K562 (cell line): ENCODE measurements around the gene PDE4D. TPM values are rescaled to one million over a fixed set of nuclear protein-coding genes. Genes with fewer than 3 reads are reported as not detected.

Source experiments
- ATAC-seq: fragments of 200-7000 bp; cut with Tn5 transposase; 3 replicates; pipeline ENCODE4 v1.9.1; 2020; ENCODE audit warnings: moderate library complexity
- BruUV-seq: library from RNA; stranded (reverse); fragments of 400-500 nt; replicated peaks from 2 replicates; lab custom pipeline; 2021; lab: Mats Ljungman, UMichigan
- CTCF ChIA-PET: fragments of 300-600 bp; formaldehyde crosslinking; extraction: SDS; loops from one replicate; lab custom pipeline; 2021; ENCODE audit warnings: low intra/inter-chr PET ratio; lab: Yijun Ruan, JAX
- POLR2A ChIA-PET: fragments of 300-600, 350-650 bp; sonication (Branson Sonifier 250); formaldehyde crosslinking; extraction: SDS; loops from one replicate; lab custom pipeline; 2021; ENCODE audit warnings: antibody characterized with exemption, inconsistent platforms; lab: Yijun Ruan, JAX
- DNase-seq, 4 experiments: peaks; one replicate each; pipeline versions ENCODE4 v3.0.0 to v3.0.0-alpha.2; 2011 to 2018; ENCODE audit warnings: low spot score in 3 of 4, mixed read lengths in 3 of 4; ENCODE audit errors: extremely low read depth in 1 of 4
- FAIRE-seq: peaks from 2 replicates; lab custom pipeline; 2011; peaks lifted over from hg19 to GRCh38; lab: Jason Lieb, UNC
- H2AFZ ChIP-seq: 2 replicates; pipeline ENCODE4 v1.6.0; 2011; ENCODE audit warnings: low read depth, low read length, control low read depth, inconsistent platforms
- H3K27ac ChIP-seq: fragments of 200-600 bp; 3 replicates; pipeline ENCODE4 v1.8.0; 2011; ENCODE audit warnings: low read depth, mild to moderate bottlenecking, control low read depth, inconsistent platforms, low read length, moderate library complexity, mixed read lengths; ENCODE audit errors: extremely low read depth
- H3K27me3 ChIP-seq, 2 experiments: fragments of 300-600 bp in 1 of 2; 2 replicates in 1 of 2; 3 replicates in 1 of 2; pipeline versions ENCODE4 v1.6.0 to v1.8.0; 2011; ENCODE audit warnings: inconsistent platforms in 2 of 2, low read length in 2 of 2, mild to moderate bottlenecking in 1 of 2, mixed read lengths in 1 of 2, moderate library complexity in 1 of 2; ENCODE audit not compliant: control insufficient read depth in 2 of 2, insufficient read depth in 2 of 2
- H3K36me3 ChIP-seq: fragments of 300-600 bp; 3 replicates; pipeline ENCODE4 v1.8.0; 2011; ENCODE audit warnings: mild to moderate bottlenecking, low read length, inconsistent platforms; ENCODE audit not compliant: control insufficient read depth, insufficient read depth
- H3K4me1 ChIP-seq, 2 experiments: fragments of 200-600 bp in 1 of 2; replicated peaks in 1 of 2; 2 replicates in 1 of 2; 3 replicates in 1 of 2; pipeline versions ENCODE4 v1.5.1 to v1.8.0; 2011; ENCODE audit warnings: inconsistent platforms in 2 of 2, low read length in 2 of 2, mild to moderate bottlenecking in 1 of 2, mixed read lengths in 1 of 2, moderate library complexity in 1 of 2; ENCODE audit not compliant: control insufficient read depth in 2 of 2, insufficient read depth in 2 of 2
- H3K4me2 ChIP-seq: 2 replicates; pipeline ENCODE4 v1.6.1; 2011; ENCODE audit warnings: low read length, control low read depth, inconsistent platforms, mixed read lengths; ENCODE audit not compliant: insufficient read depth
- H3K4me3 ChIP-seq: fragments of 200-600 bp; sonication (generic), shearing (Covaris generic); 2 replicates; pipeline ENCODE4 v1.5.1; 2016; ENCODE audit warnings: control low read depth, inconsistent platforms
- H3K79me2 ChIP-seq: fragments of 200-600 bp; 3 replicates; pipeline ENCODE4 v1.8.0; 2011; ENCODE audit warnings: low read length, inconsistent platforms; ENCODE audit not compliant: control insufficient read depth, insufficient read depth
- H3K9ac ChIP-seq, 2 experiments: 2 replicates each; pipeline versions ENCODE4 v1.6.0 to v1.6.1; 2011; ENCODE audit warnings: low read depth in 2 of 2, low read length in 2 of 2, control low read depth in 1 of 2, inconsistent platforms in 1 of 2, mild to moderate bottlenecking in 1 of 2, mixed read lengths in 1 of 2; ENCODE audit not compliant: insufficient read depth in 1 of 2
- H3K9me1 ChIP-seq: one replicate; pipeline ENCODE4 v1.6.0; 2011; ENCODE audit warnings: inconsistent platforms, mild to moderate bottlenecking, low read length, moderate library complexity; ENCODE audit not compliant: control insufficient read depth, insufficient read depth
- H3K9me3 ChIP-seq: replicated peaks from 2 replicates; pipeline ENCODE4 v1.5.1; 2011; ENCODE audit warnings: low read depth, low read length, inconsistent platforms; ENCODE audit not compliant: control insufficient read depth, insufficient read depth
- H4K20me1 ChIP-seq: replicated peaks from 2 replicates; pipeline ENCODE4 v1.6.1; 2011; ENCODE audit warnings: low read length, inconsistent platforms, mixed read lengths; ENCODE audit not compliant: control insufficient read depth, insufficient read depth
- BDP1 ChIP-seq: IDR thresholded peaks from 3 replicates; pipeline ENCODE4 v1.6.1; 2011; ENCODE audit not compliant: insufficient read length, insufficient read depth
- BRD4 ChIP-seq: fragments of 200-600 bp; sonication (generic); IDR thresholded peaks from 2 replicates; pipeline ENCODE4 v1.6.1; 2017; ENCODE audit warnings: inconsistent platforms
- GTF2A2 ChIP-seq: IDR thresholded peaks from 2 replicates; pipeline ENCODE4 v1.6.1; 2016; ENCODE audit warnings: mild to moderate bottlenecking, missing genetic modification characterization, missing compliant biosample characterization
- L3MBTL2 ChIP-seq: fragments of 450-650 bp; IDR thresholded peaks from 2 replicates; pipeline ENCODE4 v1.6.1; 2016; ENCODE audit warnings: mild to moderate bottlenecking, moderate library complexity
- MYC ChIP-seq, 2 experiments: fragments of 250-450 bp in 1 of 2; sonication (Bioruptor Pico) in 1 of 2; IDR thresholded peaks; 2 replicates each; pipeline versions ENCODE4 v1.5.1 to v1.6.1; 2012 to 2021; ENCODE audit warnings: low read depth in 2 of 2, borderline replicate concordance in 1 of 2, improper control_type of control experiment in 1 of 2, low read length in 1 of 2, mild to moderate bottlenecking in 1 of 2, moderate library complexity in 1 of 2
- SMAD4 ChIP-seq: fragments of 250-450 bp; sonication (Bioruptor Pico); conservative IDR thresholded peaks from 2 replicates; pipeline ENCODE4 v1.8.0; 2021; ENCODE audit warnings: inconsistent platforms, mild to moderate bottlenecking, moderate library complexity
- WGBS: fragments of 100-300 bp; shearing (Covaris generic); methylation state at CpG from one replicate; pipeline ENCODE4 v1.1.6; 2016; ENCODE audit warnings: low coverage, mixed read lengths; ENCODE audit not compliant: insufficient coverage; ENCODE audit errors: missing lambda C conversion rate; 5-methylcytosine and 5-hydroxymethylcytosine counted together
- in situ Hi-C: fragments of 300-500 bp; cut with MboI; formaldehyde crosslinking; loops from 4 replicates; pipeline ENCODE4 v1.15.0; 2018; ENCODE audit warnings: inconsistent platforms, mixed read lengths
- intact Hi-C: fragments of 100-400 bp; cut with micrococcal nuclease; formaldehyde crosslinking; loops from 2 replicates; pipeline ENCODE4 v1.14.2; 2022
- polyA plus RNA-seq, 8 experiments: library from polyadenylated mRNA; depleted of rRNA in 4 of 8; stranded (reverse) in 5 of 8; unstranded in 3 of 8; fragments of >200 nt; fragmentation: Nextera tagmentation in 2 of 8; fragmentation: Illumina TruSeq in 1 of 8; extraction: Ambion mirVana in 2 of 8; extraction: Trizol in 1 of 8; gene quantifications; 2 replicates each; pipeline versions ENCODE4 v1.2.1 to v1.2.3, GENCODE V29; 2011 to 2014; ENCODE audit warnings: inconsistent platforms in 1 of 8, missing spikeins in 1 of 8
- total RNA-seq, 7 experiments: library from RNA; depleted of rRNA in 6 of 7; stranded (reverse); fragments of >200 nt in 6 of 7; fragmentation: Illumina TruSeq in 2 of 7; extraction: Trizol in 2 of 7; gene quantifications; 2 replicates each; pipeline versions ENCODE4 v1.2.1 to v1.2.3, GENCODE V29; 2011 to 2021; ENCODE audit warnings: low replicate concordance in 1 of 7
- TF ChIP-seq, protein P1 (sequence below): fragments of 200-400 bp; formaldehyde crosslinking; IDR thresholded peaks from 2 replicates; pipeline ENCODE4 v1.6.1; 2017; ENCODE audit warnings: mild to moderate bottlenecking, low read depth, low read length, moderate library complexity
- TF ChIP-seq, protein P2 (sequence below): fragments of 200-800 bp; sonication (Bioruptor generic); IDR thresholded peaks from 2 replicates; pipeline ENCODE4 v1.6.1; 2017; ENCODE audit warnings: missing genetic modification characterization, missing compliant biosample characterization
- TF ChIP-seq, protein P3 (sequence below): sonication (generic); formaldehyde crosslinking; IDR thresholded peaks from 2 replicates; pipeline ENCODE4 v1.8.1; 2023; ENCODE audit warnings: mild to moderate bottlenecking, missing genetic modification reagents

Gene PDE4D
- total and polyA plus RNA-seq, 9 of the 15 experiments (the other 6 are each of a cell fraction or from before 2014, with no cell fraction given): 0.04 to 0.46 (median 0.13) TPM

DNA sequence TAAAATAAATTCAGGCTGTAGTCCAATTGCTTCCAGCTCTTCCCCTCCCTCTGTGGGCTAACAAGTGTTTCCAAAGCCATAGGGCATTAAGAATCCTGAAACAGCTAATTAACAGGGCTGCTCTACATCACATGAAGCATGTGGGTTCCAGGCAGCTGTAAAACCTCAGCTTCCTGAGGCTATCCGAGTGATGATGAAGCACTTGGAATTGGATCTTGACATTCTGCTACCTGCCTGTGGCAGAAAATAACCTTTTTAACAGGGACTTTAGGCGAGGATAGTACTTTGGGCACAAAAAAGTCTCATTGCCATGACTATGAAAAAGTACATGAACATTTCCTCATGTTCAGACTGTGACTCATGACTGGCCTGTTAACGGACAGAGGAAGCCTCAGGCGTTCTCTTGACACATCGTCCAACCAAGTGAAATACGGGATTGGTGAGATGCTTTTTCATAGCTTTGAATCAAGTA is 107.2 kb downstream of the PDE4D start:
- Histone ChIP-seq H3K9me1 (no peaks in the 10 kb centered on the region), H3K4me3 (no peak overlapping the region), H3K27ac (no peak overlapping the region), H2AFZ (no peak overlapping the region), H3K9ac (no peak overlapping the region), H3K4me1 (no peaks in the 10 kb centered on the region), H4K20me1 (no peaks in the 10 kb centered on the region), H3K4me2 (no peak overlapping the region), H3K27me3 (no peaks in the 10 kb centered on the region), H3K36me3 (no peaks in the 10 kb centered on the region), H3K79me2 (no peaks in the 10 kb centered on the region), H3K9me3 (no peaks in the 10 kb centered on the region)
- ChIA-PET POLR2A (no interaction called here), CTCF (no interaction called here)
- WGBS: 0% methylated on average over 6 of the region's 6 CpGs
- no peak for DNase-seq
- TF ChIP-seq BRD4 (no peak), MYC (IDR thresholded peaks at IDR 0.05; ENCODE audit: low read depth, low read length) (no peak), MYC (CRISPR knock-in tag; IDR thresholded peaks at IDR 0.05; ENCODE audit: borderline replicate concordance, low read depth) (no peak), BDP1 (no peak), SMAD4 (CRISPR knock-in tag) (no peak), GTF2A2 (tag) (no peak), L3MBTL2 (no peak)
- TF ChIP-seq, protein P1, sequence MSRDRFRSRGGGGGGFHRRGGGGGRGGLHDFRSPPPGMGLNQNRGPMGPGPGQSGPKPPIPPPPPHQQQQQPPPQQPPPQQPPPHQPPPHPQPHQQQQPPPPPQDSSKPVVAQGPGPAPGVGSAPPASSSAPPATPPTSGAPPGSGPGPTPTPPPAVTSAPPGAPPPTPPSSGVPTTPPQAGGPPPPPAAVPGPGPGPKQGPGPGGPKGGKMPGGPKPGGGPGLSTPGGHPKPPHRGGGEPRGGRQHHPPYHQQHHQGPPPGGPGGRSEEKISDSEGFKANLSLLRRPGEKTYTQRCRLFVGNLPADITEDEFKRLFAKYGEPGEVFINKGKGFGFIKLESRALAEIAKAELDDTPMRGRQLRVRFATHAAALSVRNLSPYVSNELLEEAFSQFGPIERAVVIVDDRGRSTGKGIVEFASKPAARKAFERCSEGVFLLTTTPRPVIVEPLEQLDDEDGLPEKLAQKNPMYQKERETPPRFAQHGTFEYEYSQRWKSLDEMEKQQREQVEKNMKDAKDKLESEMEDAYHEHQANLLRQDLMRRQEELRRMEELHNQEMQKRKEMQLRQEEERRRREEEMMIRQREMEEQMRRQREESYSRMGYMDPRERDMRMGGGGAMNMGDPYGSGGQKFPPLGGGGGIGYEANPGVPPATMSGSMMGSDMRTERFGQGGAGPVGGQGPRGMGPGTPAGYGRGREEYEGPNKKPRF: no peak
- TF ChIP-seq, protein P2, sequence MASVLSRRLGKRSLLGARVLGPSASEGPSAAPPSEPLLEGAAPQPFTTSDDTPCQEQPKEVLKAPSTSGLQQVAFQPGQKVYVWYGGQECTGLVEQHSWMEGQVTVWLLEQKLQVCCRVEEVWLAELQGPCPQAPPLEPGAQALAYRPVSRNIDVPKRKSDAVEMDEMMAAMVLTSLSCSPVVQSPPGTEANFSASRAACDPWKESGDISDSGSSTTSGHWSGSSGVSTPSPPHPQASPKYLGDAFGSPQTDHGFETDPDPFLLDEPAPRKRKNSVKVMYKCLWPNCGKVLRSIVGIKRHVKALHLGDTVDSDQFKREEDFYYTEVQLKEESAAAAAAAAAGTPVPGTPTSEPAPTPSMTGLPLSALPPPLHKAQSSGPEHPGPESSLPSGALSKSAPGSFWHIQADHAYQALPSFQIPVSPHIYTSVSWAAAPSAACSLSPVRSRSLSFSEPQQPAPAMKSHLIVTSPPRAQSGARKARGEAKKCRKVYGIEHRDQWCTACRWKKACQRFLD: no peak
- TF ChIP-seq, protein P3, sequence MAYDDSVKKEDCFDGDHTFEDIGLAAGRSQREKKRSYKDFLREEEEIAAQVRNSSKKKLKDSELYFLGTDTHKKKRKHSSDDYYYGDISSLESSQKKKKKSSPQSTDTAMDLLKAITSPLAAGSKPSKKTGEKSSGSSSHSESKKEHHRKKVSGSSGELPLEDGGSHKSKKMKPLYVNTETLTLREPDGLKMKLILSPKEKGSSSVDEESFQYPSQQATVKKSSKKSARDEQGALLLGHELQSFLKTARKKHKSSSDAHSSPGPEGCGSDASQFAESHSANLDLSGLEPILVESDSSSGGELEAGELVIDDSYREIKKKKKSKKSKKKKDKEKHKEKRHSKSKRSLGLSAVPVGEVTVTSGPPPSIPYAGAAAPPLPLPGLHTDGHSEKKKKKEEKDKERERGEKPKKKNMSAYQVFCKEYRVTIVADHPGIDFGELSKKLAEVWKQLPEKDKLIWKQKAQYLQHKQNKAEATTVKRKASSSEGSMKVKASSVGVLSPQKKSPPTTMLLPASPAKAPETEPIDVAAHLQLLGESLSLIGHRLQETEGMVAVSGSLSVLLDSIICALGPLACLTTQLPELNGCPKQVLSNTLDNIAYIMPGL: no peak
- ATAC-seq: no peak
- intact Hi-C loops (no loop called here), in situ Hi-C loops (loop anchor here (25.0 kb wide), 1 partner anchor 899 kb away; no protein-coding TSS in a partner anchor)
- FAIRE-seq: no peak
- no TSS peak for BruUV-seq
